ENCODE measurements around the gene ADH4.

DNA sequence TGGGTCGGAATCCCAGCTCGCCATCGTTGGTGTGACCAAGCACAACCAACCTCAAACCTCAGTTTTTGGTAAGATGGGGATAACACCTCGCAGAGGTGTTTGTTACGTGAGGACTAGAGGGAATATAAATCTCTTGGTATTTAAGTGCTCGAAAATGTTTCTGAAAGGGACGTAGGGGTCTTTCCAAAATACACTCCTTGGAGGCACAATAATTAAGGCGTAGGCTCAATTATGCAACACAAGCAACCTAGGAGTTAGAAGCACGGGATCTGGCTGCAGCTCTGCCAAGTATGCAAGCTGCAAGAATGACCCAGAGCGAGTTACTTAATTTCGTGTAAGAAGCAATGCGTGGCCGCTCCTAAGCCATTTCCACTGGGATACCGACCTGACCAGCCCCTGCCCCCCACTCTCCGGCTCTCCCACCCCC is 56.1 kb downstream of the ADH4 start:
- TF ChIP-seq, protein P1, sequence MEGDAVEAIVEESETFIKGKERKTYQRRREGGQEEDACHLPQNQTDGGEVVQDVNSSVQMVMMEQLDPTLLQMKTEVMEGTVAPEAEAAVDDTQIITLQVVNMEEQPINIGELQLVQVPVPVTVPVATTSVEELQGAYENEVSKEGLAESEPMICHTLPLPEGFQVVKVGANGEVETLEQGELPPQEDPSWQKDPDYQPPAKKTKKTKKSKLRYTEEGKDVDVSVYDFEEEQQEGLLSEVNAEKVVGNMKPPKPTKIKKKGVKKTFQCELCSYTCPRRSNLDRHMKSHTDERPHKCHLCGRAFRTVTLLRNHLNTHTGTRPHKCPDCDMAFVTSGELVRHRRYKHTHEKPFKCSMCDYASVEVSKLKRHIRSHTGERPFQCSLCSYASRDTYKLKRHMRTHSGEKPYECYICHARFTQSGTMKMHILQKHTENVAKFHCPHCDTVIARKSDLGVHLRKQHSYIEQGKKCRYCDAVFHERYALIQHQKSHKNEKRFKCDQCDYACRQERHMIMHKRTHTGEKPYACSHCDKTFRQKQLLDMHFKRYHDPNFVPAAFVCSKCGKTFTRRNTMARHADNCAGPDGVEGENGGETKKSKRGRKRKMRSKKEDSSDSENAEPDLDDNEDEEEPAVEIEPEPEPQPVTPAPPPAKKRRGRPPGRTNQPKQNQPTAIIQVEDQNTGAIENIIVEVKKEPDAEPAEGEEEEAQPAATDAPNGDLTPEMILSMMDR (conservative IDR thresholded peaks at IDR 0.05; ENCODE audit: low read length), result no peak
- no peak for TF ChIP-seq EZH2phosphoT487 (IDR thresholded peaks at IDR 0.05; ENCODE audit: borderline replicate concordance, low read depth, low read length)
